Osteocyte (in vitro differentiated cells): ENCODE measurements around the gene UMOD. TPM values are rescaled to one million over a fixed set of nuclear protein-coding genes. Genes with fewer than 3 reads are reported as not detected.

Experiments
- DNase-seq: peaks from one replicate; pipeline ENCODE4 v3.0.0; 2021; ENCODE audit warnings: mixed read lengths; ENCODE audit not compliant: unreplicated experiment; ENCODE audit errors: extremely low spot score
- H3K27ac Mint-ChIP-seq: one replicate; pipeline ENCODE4 v1.8.0; 2021; ENCODE audit warnings: mild to moderate bottlenecking, mixed read lengths; ENCODE audit not compliant: unreplicated experiment
- H3K27me3 Mint-ChIP-seq: one replicate; pipeline ENCODE4 v1.8.0; 2021; ENCODE audit warnings: mixed read lengths; ENCODE audit not compliant: unreplicated experiment
- H3K36me3 Mint-ChIP-seq: one replicate; pipeline ENCODE4 v1.8.0; 2021; ENCODE audit warnings: mixed read lengths; ENCODE audit not compliant: unreplicated experiment
- H3K4me1 Mint-ChIP-seq: one replicate; pipeline ENCODE4 v1.8.0; 2021; ENCODE audit warnings: mixed read lengths; ENCODE audit not compliant: unreplicated experiment
- H3K4me3 Mint-ChIP-seq: one replicate; pipeline ENCODE4 v1.8.0; 2021; ENCODE audit warnings: mild to moderate bottlenecking, moderate library complexity, mixed read lengths; ENCODE audit not compliant: unreplicated experiment
- H3K9me3 Mint-ChIP-seq: one replicate; pipeline ENCODE4 v1.8.0; 2021; ENCODE audit warnings: mixed read lengths; ENCODE audit not compliant: unreplicated experiment
- CTCF ChIP-seq: fragments of 200-600 bp; sonication (generic); IDR thresholded peaks from 2 replicates; pipeline ENCODE4 v1.5.0; 2021; ENCODE audit warnings: antibody characterized with exemption, mild to moderate bottlenecking, moderate library complexity
- total RNA-seq: library from RNA; stranded (reverse); gene quantifications from 2 replicates; pipeline ENCODE4 v1.2.1, GENCODE V29; 2021

The UMOD gene
- total RNA-seq, 1 donor from 2014 or later: not detected

GRCh38 chr16:20319406-20319805, 33.1 kb downstream of the UMOD start:
- TF ChIP-seq CTCF: no peak
- Mint-ChIP-seq H3K4me1 (no peaks in the 10 kb centered on the region), H3K27ac (no peak overlapping the region), H3K27me3 (no peaks in the 10 kb centered on the region), H3K36me3 (no peaks in the 10 kb centered on the region), H3K9me3 (no peaks in the 10 kb centered on the region), H3K4me3 (no peak overlapping the region)
- DNase-seq: no peak

- Mint-ChIP-seq H3K9me3 (no peaks in the 10 kb centered on the region), H3K4me3 (no peak overlapping the region), H3K36me3 (no peaks in the 10 kb centered on the region), H3K27me3 (no peaks in the 10 kb centered on the region), H3K4me1 (no peaks in the 10 kb centered on the region), H3K27ac (no peak overlapping the region)
- no peak for TF ChIP-seq CTCF
- no peak for DNase-seq
Measured at GRCh38 chr16:20318437-20318836, 34.1 kb downstream of the UMOD start.

GRCh38 chr16:20318006-20318405, 34.5 kb downstream of the UMOD start:
- no peaks in the 10 kb centered on the region for H3K4me1 Mint-ChIP-seq
- no peak for TF ChIP-seq CTCF
- no peaks in the 10 kb centered on the region for H3K36me3 Mint-ChIP-seq
- no peak overlapping the region for H3K4me3 Mint-ChIP-seq
- H3K27me3 Mint-ChIP-seq: no peaks in the 10 kb centered on the region
- no peak overlapping the region for H3K27ac Mint-ChIP-seq
- no peak for DNase-seq
- no peaks in the 10 kb centered on the region for H3K9me3 Mint-ChIP-seq

- H3K9me3 Mint-ChIP-seq: no peaks in the 10 kb centered on the region
- H3K4me3 Mint-ChIP-seq: no peak overlapping the region
- no peak for DNase-seq
- H3K27ac Mint-ChIP-seq: no peak overlapping the region
- H3K27me3 Mint-ChIP-seq: no peaks in the 10 kb centered on the region
- no peaks in the 10 kb centered on the region for H3K4me1 Mint-ChIP-seq
- H3K36me3 Mint-ChIP-seq: no peaks in the 10 kb centered on the region
- no peak for TF ChIP-seq CTCF
Measured at GRCh38 chr16:20317117-20317516, 35.4 kb downstream of the UMOD start.

DNA sequence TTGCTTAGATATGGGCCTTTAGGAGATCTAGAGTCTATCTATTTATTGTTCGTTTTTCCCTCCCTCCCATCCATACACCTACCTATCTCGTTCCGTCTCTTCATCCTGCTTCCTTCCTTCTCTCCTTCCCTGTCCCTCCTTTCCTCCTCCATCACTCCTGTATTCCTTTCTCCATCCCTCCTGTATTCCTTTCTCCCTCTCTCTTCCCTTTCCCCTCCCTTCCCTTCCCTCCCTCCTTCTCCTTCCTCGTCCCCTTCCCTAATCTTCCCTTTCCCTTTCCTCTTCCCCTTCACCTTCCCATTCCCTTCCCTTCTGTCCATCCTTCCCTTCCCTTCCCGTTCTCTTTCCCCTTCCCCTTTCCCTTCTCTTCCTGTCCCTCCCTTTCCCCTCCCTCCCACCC, 35.8 kb downstream of the UMOD start:
- TF ChIP-seq CTCF: no peak
- H3K27ac Mint-ChIP-seq: no peak overlapping the region
- no peaks in the 10 kb centered on the region for H3K4me1 Mint-ChIP-seq
- H3K9me3 Mint-ChIP-seq: no peaks in the 10 kb centered on the region
- no peaks in the 10 kb centered on the region for H3K27me3 Mint-ChIP-seq
- H3K36me3 Mint-ChIP-seq: no peaks in the 10 kb centered on the region
- H3K4me3 Mint-ChIP-seq: no peak overlapping the region
- DNase-seq: no peak
